Measurements from ENCODE around the gene RNF225. TPM values are rescaled to one million over a fixed set of nuclear protein-coding genes. Genes with fewer than 3 reads are reported as not detected.

RNF225 gene
- total and polyA plus RNA-seq, 9 of the 15 experiments (the other 6 are each of a cell fraction or from before 2014, with no cell fraction given), result 0.33 TPM; not detected in 8

GRCh38 chr19:58416604-58417003, 21.1 kb downstream of the RNF225 start:
- Histone ChIP-seq H3K4me1 (replicated peaks in 1 of 2; ENCODE audit: control insufficient read depth in 2 of 2, insufficient read depth in 2 of 2, low read length in 2 of 2) (no peaks in the 10 kb centered on the region), H3K79me2 (ENCODE audit: control insufficient read depth, insufficient read depth, low read length) (peaks cover 19% of the 10 kb centered on the region), H3K9ac (ENCODE audit: insufficient read depth in 1 of 2, low read depth in 2 of 2, low read length in 2 of 2) (no peak overlapping the region), H2AFZ (ENCODE audit: low read depth, low read length) (no peak overlapping the region), H3K27me3 (ENCODE audit: control insufficient read depth in 2 of 2, insufficient read depth in 2 of 2, low read length in 2 of 2) (no peaks in the 10 kb centered on the region), H3K9me1 (ENCODE audit: control insufficient read depth, insufficient read depth, low read length) (no peaks in the 10 kb centered on the region), H3K9me3 (replicated peaks; ENCODE audit: control insufficient read depth, insufficient read depth, low read depth, low read length) (0 out of 2 replicates have a peak, but pooled peaks cover 3% of the 10 kb centered on the region), H3K36me3 (ENCODE audit: control insufficient read depth, insufficient read depth, low read length) (peaks cover 64% of the 10 kb centered on the region), H3K4me2 (ENCODE audit: insufficient read depth, low read length) (no peak overlapping the region), H4K20me1 (replicated peaks; ENCODE audit: control insufficient read depth, insufficient read depth, low read length) (no peaks in the 10 kb centered on the region), H3K4me3 (no peak overlapping the region), H3K27ac (ENCODE audit: extremely low read depth, low read depth, low read length) (no peak overlapping the region)
- FAIRE-seq, result no peak
- intact Hi-C loops (cut with micrococcal nuclease), result no loop called here
- POLR2A ChIA-PET, result interaction anchor here (0.9 to 1.2 kb wide), 2 partner anchors 8 to 47 kb away, joined by 3 to 4 read pairs; partner anchors contain the start of gene ZNF584
- TF ChIP-seq ZNF57 (CRISPR knock-in tag; IDR thresholded peaks at IDR 0.05), result no peak
- TF ChIP-seq TGIF2 (CRISPR knock-in tag; IDR thresholded peaks at IDR 0.05), result no peak
- TF ChIP-seq RNF2 (IDR thresholded peaks at IDR 0.05), result no peak
- no peak for TF ChIP-seq STAG1 (CRISPR knock-in tag; IDR thresholded peaks at IDR 0.05; ENCODE audit: borderline replicate concordance)
- TF ChIP-seq CGGBP1 (CRISPR knock-in tag; IDR thresholded peaks at IDR 0.05), result no peak
- no peak for TF ChIP-seq ZBTB49 (CRISPR knock-in tag; IDR thresholded peaks at IDR 0.05; ENCODE audit: borderline replicate concordance)
- no peak for TF ChIP-seq IFI16 (CRISPR knock-in tag; IDR thresholded peaks at IDR 0.05)
- TF ChIP-seq TEAD4 (IDR thresholded peaks at IDR 0.05; ENCODE audit: low read length), result no peak
- no peak for TF ChIP-seq TEAD4 (CRISPR knock-in tag; IDR thresholded peaks at IDR 0.05; ENCODE audit: borderline replicate concordance)
- no peak for TF ChIP-seq NR1H2 (CRISPR knock-in tag; IDR thresholded peaks at IDR 0.05)
- TF ChIP-seq HNRNPUL1 (IDR thresholded peaks at IDR 0.05; ENCODE audit: low read length), result no peak
- no peak for TF ChIP-seq ARNT (IDR thresholded peaks at IDR 0.05)
- no peak for TF ChIP-seq ZNF354B (CRISPR knock-in tag; IDR thresholded peaks at IDR 0.05)
- no peak for TF ChIP-seq ZNF197 (CRISPR knock-in tag; IDR thresholded peaks at IDR 0.05; ENCODE audit: low read depth)
- no peak for DNase-seq (ENCODE audit: extremely low read depth in 1 of 4, low spot score in 3 of 4)
- ATAC-seq, result no peak
- in situ Hi-C loops (cut with MboI), result no loop called here
- BruUV-seq (replicated peaks), result no TSS peak
- CTCF ChIA-PET (ENCODE audit: low intra/inter-chr PET ratio), result no interaction called here
- 96% methylated on average over 5 of the region's 5 CpGs for WGBS (ENCODE audit: insufficient coverage, low coverage, missing lambda C conversion rate)
